HEK293 (cell line): Measurements from ENCODE around the gene CHCHD6.

Source experiments
- ZBTB26 ChIP-seq: fragments of 450-650 bp; formaldehyde crosslinking; optimal IDR thresholded peaks from 2 replicates; pipeline ENCODE3; 2016; ENCODE audit warnings: missing biosample characterization, mild to moderate bottlenecking, missing genetic modification characterization
- TF ChIP-seq, protein P1 (sequence below): fragments of 450-650 bp; formaldehyde crosslinking; IDR thresholded peaks from 2 replicates; pipeline ENCODE4 v1.5.1; 2016; ENCODE audit warnings: missing biosample characterization, missing genetic modification characterization

- TF ChIP-seq, protein P1, sequence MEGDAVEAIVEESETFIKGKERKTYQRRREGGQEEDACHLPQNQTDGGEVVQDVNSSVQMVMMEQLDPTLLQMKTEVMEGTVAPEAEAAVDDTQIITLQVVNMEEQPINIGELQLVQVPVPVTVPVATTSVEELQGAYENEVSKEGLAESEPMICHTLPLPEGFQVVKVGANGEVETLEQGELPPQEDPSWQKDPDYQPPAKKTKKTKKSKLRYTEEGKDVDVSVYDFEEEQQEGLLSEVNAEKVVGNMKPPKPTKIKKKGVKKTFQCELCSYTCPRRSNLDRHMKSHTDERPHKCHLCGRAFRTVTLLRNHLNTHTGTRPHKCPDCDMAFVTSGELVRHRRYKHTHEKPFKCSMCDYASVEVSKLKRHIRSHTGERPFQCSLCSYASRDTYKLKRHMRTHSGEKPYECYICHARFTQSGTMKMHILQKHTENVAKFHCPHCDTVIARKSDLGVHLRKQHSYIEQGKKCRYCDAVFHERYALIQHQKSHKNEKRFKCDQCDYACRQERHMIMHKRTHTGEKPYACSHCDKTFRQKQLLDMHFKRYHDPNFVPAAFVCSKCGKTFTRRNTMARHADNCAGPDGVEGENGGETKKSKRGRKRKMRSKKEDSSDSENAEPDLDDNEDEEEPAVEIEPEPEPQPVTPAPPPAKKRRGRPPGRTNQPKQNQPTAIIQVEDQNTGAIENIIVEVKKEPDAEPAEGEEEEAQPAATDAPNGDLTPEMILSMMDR (tag by site-specific recombination), result no peak
- TF ChIP-seq ZBTB26 (tag by site-specific recombination), result no peak
These were observed 232.9 kb downstream of the CHCHD6 start for GRCh38 chr3:126936853-126937425.
